ENCODE data around the gene TRPT1.

- TF ChIP-seq EZH2phosphoT487 (IDR thresholded peaks at IDR 0.05; ENCODE audit: insufficient read depth, low read depth) (no peak), EZH2 (IDR thresholded peaks at IDR 0.05; ENCODE audit: insufficient read depth, poor library complexity, severe bottlenecking) (no peak)
These were observed 35.6 kb upstream of the TRPT1 start for GRCh38 chr11:64261556-64262080.

All from GM23248 (cell line).